Parathyroid adenoma (tissue), 2 donors: ENCODE measurements around the gene ITM2C.

Experiments used
- H2AFZ ChIP-seq: fragments of 300-600 bp; sonication (generic); one replicate; pipeline ENCODE4 v1.7.0; 2017; ENCODE audit warnings: antibody characterized with exemption, mild to moderate bottlenecking
- H3K27ac ChIP-seq: fragments of 300-600 bp; sonication (generic); one replicate; pipeline ENCODE4 v1.7.0; 2017
- H3K27me3 ChIP-seq: fragments of 300-600 bp; sonication (generic); one replicate; pipeline ENCODE4 v1.7.0; 2017; ENCODE audit warnings: low read length; ENCODE audit not compliant: control insufficient read depth, insufficient read depth
- H3K36me3 ChIP-seq: fragments of 300-600 bp; sonication (generic); one replicate; pipeline ENCODE4 v1.7.0; 2017; ENCODE audit warnings: low read length; ENCODE audit not compliant: control insufficient read depth, insufficient read depth
- H3K4me1 ChIP-seq: fragments of 300-600 bp; sonication (generic); one replicate; pipeline ENCODE4 v1.7.0; 2017; ENCODE audit warnings: control low read depth
- H3K4me2 ChIP-seq: fragments of 300-600 bp; sonication (generic); one replicate; pipeline ENCODE4 v1.7.0; 2017; ENCODE audit warnings: low read length
- H3K4me3 ChIP-seq: fragments of 300-600 bp; sonication (generic); one replicate; pipeline ENCODE4 v1.7.0; 2017; ENCODE audit warnings: low read depth, low read length
- H3K79me2 ChIP-seq: fragments of 300-600 bp; sonication (generic); one replicate; pipeline ENCODE4 v1.7.0; 2017; ENCODE audit warnings: control low read depth
- H3K9ac ChIP-seq: fragments of 300-600 bp; sonication (generic); one replicate; pipeline ENCODE4 v1.7.0; 2017; ENCODE audit warnings: mild to moderate bottlenecking
- H3K9me3 ChIP-seq: fragments of 300-600 bp; sonication (generic); one replicate; pipeline ENCODE4 v1.7.0; 2017; ENCODE audit warnings: low read length; ENCODE audit not compliant: control insufficient read depth
- CTCF ChIP-seq: fragments of 300-600 bp; sonication (generic); IDR thresholded peaks from one replicate; pipeline ENCODE4 v1.7.0; 2017; ENCODE audit warnings: antibody characterized with exemption, mild to moderate bottlenecking
- donor health status: primary hyperparathyroidism.

The ITM2C gene

DNA sequence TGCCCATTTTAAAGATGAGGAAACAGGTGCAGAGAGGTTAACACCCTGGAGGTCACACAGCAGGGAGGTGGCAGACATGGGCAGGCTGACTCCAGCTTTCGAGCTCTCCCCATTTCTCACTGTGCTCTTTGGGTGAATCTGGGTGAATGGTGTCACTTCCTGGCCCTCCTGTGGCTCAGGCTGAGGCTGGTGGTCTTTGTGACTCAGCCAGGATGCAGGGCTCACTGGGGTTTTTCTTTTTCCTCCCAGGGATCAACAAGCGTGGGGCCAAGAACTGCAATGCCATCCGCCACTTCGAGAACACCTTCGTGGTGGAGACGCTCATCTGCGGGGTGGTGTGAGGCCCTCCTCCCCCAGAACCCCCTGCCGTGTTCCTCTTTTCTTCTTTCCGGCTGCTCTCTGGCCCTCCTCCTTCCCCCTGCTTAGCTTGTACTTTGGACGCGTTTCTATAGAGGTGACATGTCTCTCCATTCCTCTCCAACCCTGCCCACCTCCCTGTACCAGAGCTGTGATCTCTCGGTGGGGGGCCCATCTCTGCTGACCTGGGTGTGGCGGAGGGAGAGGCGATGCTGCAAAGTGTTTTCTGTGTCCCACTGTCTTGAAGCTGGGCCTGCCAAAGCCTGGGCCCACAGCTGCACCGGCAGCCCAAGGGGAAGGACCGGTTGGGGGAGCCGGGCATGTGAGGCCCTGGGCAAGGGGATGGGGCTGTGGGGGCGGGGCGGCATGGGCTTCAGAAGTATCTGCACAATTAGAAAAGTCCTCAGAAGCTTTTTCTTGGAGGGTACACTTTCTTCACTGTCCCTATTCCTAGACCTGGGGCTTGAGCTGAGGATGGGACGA lies 13.2 kb downstream of the ITM2C start:
- Histone ChIP-seq H3K27ac (no peak overlapping the region), H3K4me1 (no peaks in the 10 kb centered on the region), H3K9ac (no peak overlapping the region), H3K79me2 (peaks cover 3% of the 10 kb centered on the region), H3K4me3 (no peak overlapping the region), H3K9me3 (no peaks in the 10 kb centered on the region), H3K36me3 (no peaks in the 10 kb centered on the region), H2AFZ (no peak overlapping the region), H3K4me2 (no peak overlapping the region), H3K27me3 (no peaks in the 10 kb centered on the region)
- no peak for TF ChIP-seq CTCF

DNA sequence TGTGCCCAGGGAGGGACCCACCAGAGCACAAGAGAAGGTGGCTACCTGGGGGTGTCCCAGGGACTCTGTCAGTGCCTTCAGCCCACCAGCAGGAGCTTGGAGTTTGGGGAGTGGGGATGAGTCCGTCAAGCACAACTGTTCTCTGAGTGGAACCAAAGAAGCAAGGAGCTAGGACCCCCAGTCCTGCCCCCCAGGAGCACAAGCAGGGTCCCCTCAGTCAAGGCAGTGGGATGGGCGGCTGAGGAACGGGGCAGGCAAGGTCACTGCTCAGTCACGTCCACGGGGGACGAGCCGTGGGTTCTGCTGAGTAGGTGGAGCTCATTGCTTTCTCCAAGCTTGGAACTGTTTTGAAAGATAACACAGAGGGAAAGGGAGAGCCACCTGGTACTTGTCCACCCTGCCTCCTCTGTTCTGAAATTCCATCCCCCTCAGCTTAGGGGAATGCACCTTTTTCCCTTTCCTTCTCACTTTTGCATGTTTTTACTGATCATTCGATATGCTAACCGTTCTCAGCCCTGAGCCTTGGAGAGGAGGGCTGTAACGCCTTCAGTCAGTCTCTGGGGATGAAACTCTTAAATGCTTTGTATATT lies 14.0 kb downstream of the ITM2C start:
- no peaks in the 10 kb centered on the region for H3K9me3 ChIP-seq
- no peak overlapping the region for H2AFZ ChIP-seq
- no peaks in the 10 kb centered on the region for H3K36me3 ChIP-seq
- no peak overlapping the region for H3K4me3 ChIP-seq
- no peak for TF ChIP-seq CTCF
- no peaks in the 10 kb centered on the region for H3K79me2 ChIP-seq
- H3K27ac ChIP-seq: no peak overlapping the region
- no peaks in the 10 kb centered on the region for H3K27me3 ChIP-seq
- H3K4me1 ChIP-seq: no peaks in the 10 kb centered on the region
- H3K4me2 ChIP-seq: no peak overlapping the region
- H3K9ac ChIP-seq: no peak overlapping the region

- H3K4me3 ChIP-seq: no peak overlapping the region
- TF ChIP-seq CTCF: no peak
- no peaks in the 10 kb centered on the region for H3K27me3 ChIP-seq
- no peaks in the 10 kb centered on the region for H3K79me2 ChIP-seq
- H3K9me3 ChIP-seq: no peaks in the 10 kb centered on the region
- H3K9ac ChIP-seq: no peak overlapping the region
- no peak overlapping the region for H2AFZ ChIP-seq
- no peak overlapping the region for H3K4me2 ChIP-seq
- no peaks in the 10 kb centered on the region for H3K4me1 ChIP-seq
- no peaks in the 10 kb centered on the region for H3K36me3 ChIP-seq
- no peak overlapping the region for H3K27ac ChIP-seq
These were observed 14.6 kb downstream of the ITM2C start for GRCh38 chr2:230879271-230879882.

DNA sequence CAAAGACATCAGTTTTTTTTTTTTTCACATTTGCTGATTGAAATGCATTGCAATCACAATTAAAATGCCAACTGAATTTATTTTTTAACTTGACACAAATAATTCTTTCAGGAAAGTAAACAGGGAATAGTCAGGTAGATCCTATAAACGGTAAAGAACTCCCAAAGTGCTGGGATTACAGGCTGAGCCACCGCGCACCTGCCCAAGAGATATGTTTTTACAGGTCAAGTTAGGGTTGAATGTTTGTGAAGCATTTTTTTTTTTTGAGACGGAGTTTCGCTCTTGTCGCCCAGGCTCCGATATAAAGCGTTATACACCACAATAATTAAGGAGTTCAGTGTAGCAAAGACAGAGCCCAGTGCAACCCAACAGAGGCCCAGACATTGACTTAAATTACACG lies 15.1 kb downstream of the ITM2C start:
- Histone ChIP-seq H2AFZ (no peak overlapping the region), H3K27ac (no peak overlapping the region), H3K9ac (no peak overlapping the region), H3K36me3 (no peaks in the 10 kb centered on the region), H3K4me3 (no peak overlapping the region), H3K27me3 (no peaks in the 10 kb centered on the region), H3K79me2 (no peaks in the 10 kb centered on the region), H3K4me2 (no peak overlapping the region), H3K9me3 (no peaks in the 10 kb centered on the region), H3K4me1 (no peaks in the 10 kb centered on the region)
- TF ChIP-seq CTCF: no peak
